GM18508 (cell line): ENCODE measurements around the gene MMP26.
"Not testable (repeated sequence)": the region's sequence is repeated elsewhere in the genome, so short reads cannot be mapped to it uniquely, and the experiment has no call there.

Experiments used
- ATAC-seq: cut with Tn5 transposase; IDR thresholded peaks from one replicate; pipeline ENCODE4 v1.9.1; 2021; ENCODE audit warnings: moderate number of reproducible peaks; ENCODE audit not compliant: insufficient read depth, unreplicated experiment

MMP26 gene

DNA sequence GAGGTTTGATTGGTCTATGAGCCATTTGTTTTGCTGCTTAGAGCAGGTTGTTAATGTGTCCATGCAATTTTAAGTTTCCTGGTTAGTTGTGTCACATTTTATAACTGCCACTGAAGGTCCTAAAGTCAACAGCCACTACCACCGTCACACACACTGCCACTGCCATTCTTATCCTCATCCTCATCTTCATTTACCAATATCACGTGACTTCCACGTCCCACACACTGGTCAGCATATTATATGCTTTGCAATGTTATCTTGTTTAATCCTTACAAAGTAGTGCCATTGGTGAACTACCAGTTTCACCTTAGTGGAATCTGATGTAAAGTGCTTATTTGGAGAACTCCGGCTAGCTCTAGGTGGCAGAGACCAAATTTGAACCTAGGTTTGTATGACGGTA is 9.7 kb downstream of the MMP26 start:
- no peak for ATAC-seq

DNA sequence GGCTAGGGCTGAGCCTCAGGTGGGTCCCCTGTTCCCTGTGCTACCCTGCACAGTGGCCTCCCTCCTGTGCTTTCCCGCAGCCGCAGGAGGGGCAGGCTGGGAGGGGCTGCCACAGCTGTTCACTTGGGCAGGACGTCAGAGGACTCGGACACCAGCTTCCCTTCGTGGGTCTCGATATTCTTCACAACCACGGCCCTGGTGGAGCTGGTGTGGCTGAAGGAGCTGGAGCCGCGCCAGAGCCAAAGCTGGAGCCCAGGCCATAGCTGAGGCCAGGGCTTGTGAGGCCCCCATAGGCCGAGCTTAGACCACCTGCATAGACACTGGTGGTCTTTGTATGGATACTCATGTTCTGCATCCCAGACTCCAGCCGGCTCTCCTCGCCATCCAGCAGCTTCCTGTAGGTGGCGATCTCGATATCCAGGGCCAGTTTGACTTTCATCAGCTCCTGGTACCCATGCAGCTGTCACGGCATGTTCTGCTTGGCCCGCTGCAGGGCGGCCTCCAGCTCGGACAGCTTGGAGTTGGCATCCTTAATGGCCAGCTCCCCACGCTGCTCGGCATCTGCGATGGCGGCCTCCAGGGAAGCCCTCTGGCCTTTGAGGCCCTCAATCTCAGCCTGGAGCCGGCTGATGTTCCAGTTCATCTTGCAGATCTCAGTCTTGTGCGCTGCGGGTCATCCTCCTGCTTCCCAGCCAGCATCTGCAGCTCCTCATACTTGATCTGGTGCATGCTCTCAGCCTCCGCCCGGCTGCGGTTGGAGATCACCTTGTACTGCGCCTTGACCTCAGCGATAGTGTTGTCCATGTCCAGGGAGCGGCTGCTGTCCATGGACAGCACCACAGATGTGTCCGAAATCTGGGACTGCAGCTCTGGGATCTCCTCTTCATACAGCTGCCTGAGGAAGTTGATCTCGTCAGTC is 18.3 kb downstream of the MMP26 start:
- ATAC-seq, result not testable (repeated sequence)

- ATAC-seq, result no peak
Measured at GRCh38 chr11:4727171-4727570, 22.6 kb downstream of the MMP26 start.

GRCh38 chr11:4740735-4741134 is 36.2 kb downstream of the MMP26 start:
- ATAC-seq, result no peak

DNA sequence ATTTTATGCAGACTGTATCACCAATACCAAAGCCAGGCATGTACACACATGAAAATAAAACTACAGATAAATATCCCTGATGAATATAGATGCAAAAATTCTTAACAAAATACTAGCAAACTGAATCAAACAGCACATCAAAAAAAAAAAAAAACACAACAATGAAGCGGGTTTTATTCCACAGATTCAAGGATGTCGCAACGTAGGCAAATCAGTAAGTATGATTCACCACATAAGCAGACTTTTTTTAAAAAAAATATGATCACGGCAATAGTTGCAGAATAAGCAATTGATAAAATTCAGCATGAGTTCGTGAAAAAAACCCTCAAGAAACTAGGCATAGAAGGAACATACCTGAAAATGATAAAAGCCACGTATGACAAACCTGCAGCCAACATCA is 43.9 kb downstream of the MMP26 start:
- ATAC-seq, result no peak

GRCh38 chr11:4751201-4751600 is 46.6 kb downstream of the MMP26 start:
- ATAC-seq, result no peak
